Measurements from ENCODE around the gene ARHGEF4. TPM values are rescaled to one million over a fixed set of nuclear protein-coding genes. Genes with fewer than 3 reads are reported as not detected.

The ARHGEF4 gene
- total RNA-seq, 2 experiments from 2014 or later: 4.2 to 4.3 TPM

DNA sequence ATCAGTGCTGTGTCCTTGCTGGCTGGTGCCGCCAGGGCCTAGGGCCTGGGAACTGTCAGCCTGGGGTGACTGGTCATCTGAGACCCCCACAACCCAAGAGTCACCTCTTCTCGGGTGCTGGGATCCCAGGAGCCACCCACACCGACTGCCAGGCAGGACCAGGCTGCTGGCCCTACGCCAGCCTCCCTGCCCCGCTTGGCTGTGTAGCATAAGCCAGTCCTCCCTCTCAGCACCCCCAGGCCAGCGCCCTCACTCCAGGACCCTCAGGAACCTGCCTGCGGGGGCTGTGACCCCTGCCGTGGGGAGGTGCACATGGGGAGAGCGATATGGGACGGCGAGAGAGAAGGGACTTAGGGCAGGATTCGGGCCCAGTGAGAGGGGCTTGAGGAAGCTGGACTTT, 9.5 kb downstream of the ARHGEF4 start:
- intact Hi-C loops (cut with micrococcal nuclease): no loop called here
- Mint-ChIP-seq H3K4me1 (ENCODE audit: low read depth) (no peaks in the 10 kb centered on the region), H3K27ac (no peak overlapping the region), H3K9me3 (no peaks in the 10 kb centered on the region), H3K36me3 (ENCODE audit: low read depth) (no peaks in the 10 kb centered on the region), H3K27me3 (peaks cover 2% of the 10 kb centered on the region), H3K4me3 (no peak overlapping the region)
- CTCF ChIA-PET: no interaction called here
- POLR2A ChIA-PET: no interaction called here
- ATAC-seq: no peak
- TF ChIP-seq, protein P1, sequence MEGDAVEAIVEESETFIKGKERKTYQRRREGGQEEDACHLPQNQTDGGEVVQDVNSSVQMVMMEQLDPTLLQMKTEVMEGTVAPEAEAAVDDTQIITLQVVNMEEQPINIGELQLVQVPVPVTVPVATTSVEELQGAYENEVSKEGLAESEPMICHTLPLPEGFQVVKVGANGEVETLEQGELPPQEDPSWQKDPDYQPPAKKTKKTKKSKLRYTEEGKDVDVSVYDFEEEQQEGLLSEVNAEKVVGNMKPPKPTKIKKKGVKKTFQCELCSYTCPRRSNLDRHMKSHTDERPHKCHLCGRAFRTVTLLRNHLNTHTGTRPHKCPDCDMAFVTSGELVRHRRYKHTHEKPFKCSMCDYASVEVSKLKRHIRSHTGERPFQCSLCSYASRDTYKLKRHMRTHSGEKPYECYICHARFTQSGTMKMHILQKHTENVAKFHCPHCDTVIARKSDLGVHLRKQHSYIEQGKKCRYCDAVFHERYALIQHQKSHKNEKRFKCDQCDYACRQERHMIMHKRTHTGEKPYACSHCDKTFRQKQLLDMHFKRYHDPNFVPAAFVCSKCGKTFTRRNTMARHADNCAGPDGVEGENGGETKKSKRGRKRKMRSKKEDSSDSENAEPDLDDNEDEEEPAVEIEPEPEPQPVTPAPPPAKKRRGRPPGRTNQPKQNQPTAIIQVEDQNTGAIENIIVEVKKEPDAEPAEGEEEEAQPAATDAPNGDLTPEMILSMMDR (IDR thresholded peaks at IDR 0.05): no peak
- no peak for DNase-seq

DNA sequence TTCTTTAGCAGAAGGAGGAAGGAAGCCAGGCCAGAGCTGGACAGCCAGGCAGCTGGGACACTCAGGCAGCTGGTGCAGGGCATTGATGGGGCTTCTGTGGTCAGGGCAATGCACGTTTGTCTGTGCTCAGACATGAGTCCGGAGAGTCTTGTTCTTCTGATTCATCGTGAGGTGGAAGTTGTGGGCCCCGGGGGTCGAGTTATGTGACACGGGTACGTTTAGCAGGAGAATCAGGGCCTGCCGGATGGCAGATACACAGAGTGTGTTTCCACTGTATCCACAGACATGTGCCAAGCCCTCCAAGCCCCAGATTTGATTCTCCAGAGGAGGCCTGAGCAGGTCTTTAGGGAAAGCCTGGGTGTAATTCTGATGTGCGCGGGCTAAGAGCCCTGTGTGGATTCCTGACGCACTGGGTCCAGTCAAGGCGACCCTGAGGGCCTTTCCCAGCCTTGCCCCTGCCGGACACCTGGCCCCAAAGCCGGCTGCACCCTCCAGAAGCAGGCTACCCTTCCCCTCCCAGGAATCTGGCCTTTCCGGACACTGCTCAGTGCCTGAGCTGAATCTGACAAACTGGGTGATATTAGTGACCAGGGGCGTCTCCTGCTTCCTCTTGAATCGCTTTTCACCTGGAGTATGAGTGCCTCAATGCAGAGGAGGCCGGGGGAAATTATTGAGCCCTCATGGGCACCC, 10.1 kb downstream of the ARHGEF4 start:
- ChIA-PET POLR2A (no interaction called here), CTCF (no interaction called here)
- no peak for ATAC-seq
- TF ChIP-seq, protein P1 (IDR thresholded peaks at IDR 0.05): no peak
- Mint-ChIP-seq H3K27me3 (no peaks in the 10 kb centered on the region), H3K4me3 (no peak overlapping the region), H3K27ac (no peak overlapping the region), H3K9me3 (no peaks in the 10 kb centered on the region), H3K36me3 (ENCODE audit: low read depth) (no peaks in the 10 kb centered on the region), H3K4me1 (ENCODE audit: low read depth) (no peaks in the 10 kb centered on the region)
- DNase-seq: no peak
- intact Hi-C loops (cut with micrococcal nuclease): no loop called here

DNA sequence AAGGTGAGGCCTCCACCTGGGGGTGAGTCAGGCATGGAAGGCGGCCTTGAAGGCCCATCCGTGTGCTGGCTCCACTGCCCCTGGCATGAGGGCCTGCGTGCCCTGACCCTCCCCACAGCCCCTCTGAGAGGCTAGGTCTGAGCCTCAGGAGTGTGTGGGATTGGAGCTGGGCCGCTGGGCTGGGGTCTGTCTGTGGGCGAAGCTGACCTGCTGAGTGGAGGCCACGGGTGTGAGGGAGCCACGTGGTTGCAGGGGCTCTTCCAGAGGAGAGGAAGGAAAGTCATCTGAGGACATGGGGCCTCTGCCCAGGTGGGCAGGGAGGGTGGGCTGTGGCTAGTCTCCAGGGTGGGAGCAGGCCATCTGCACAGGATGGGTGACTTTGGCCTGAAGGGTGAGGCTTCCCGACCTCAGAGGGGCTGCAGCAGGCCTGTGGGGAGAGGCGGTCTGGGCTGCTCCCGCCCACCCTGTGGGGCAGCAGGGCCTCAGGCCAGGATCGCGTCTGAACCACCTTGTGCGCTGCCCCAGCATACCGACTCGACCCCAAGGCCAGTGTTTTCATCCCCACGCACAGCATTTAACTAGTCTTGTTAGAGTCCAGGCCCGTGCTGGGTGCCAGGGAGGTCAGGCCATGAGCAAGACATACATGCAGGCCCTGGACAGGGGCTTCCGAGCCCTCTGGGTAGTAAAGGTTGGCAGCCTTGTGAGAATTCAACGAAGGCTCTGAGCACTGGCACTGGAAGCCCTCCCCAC, 11.2 kb downstream of the ARHGEF4 start:
- CTCF ChIA-PET: no interaction called here
- Mint-ChIP-seq H3K27me3 (no peaks in the 10 kb centered on the region), H3K4me3 (no peak overlapping the region), H3K36me3 (ENCODE audit: low read depth) (no peaks in the 10 kb centered on the region), H3K9me3 (no peaks in the 10 kb centered on the region), H3K27ac (no peak overlapping the region), H3K4me1 (ENCODE audit: low read depth) (no peaks in the 10 kb centered on the region)
- POLR2A ChIA-PET: interaction anchor here (0.5 kb wide), 1 partner anchor 18 kb away, joined by 3 read pairs; no protein-coding TSS in a partner anchor
- intact Hi-C loops (cut with micrococcal nuclease): no loop called here
- TF ChIP-seq, protein P1 (IDR thresholded peaks at IDR 0.05): no peak
- DNase-seq (no peak), ATAC-seq (no peak)

DNA sequence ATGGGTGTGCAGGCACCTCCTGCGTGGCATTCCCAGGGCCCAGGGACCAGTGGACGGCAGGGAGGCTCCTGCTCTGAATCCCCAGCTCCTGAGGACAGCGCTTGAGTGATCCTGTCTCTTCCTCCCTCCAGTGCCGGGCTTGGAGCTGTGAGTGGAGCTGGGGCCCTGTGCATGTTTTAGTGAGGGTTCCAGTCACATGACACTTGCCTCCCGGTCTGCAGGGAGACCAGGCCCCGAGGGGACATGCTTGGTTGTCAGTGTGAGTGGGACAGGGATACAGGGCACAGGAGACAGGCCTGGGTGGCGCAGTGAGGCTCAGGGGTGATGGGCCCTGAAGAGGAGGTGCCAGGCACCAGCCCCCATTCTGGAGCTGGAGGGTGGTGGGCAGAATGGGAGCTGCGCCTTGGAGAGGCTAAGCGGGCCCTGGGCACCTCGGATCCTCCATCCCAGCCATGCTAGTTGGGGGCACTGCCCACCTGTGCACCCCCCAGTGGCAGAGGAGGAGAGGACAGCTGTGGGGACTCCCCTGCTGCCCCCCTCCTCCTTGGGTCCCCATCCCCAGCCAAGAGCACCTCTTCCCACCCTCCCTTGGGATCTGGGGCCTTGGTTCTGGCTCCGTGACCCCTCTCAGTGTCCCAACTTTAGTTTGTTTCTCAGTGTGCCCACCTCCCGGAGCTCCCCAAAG, 12.0 kb downstream of the ARHGEF4 start:
- ATAC-seq (no peak), DNase-seq (no peak)
- Mint-ChIP-seq H3K4me3 (no peak overlapping the region), H3K27me3 (no peaks in the 10 kb centered on the region), H3K27ac (no peak overlapping the region), H3K9me3 (no peaks in the 10 kb centered on the region), H3K36me3 (ENCODE audit: low read depth) (no peaks in the 10 kb centered on the region), H3K4me1 (ENCODE audit: low read depth) (no peaks in the 10 kb centered on the region)
- TF ChIP-seq, protein P1 (IDR thresholded peaks at IDR 0.05): no peak
- intact Hi-C loops (cut with micrococcal nuclease): no loop called here
- ChIA-PET CTCF (interaction anchor here (0.7 to 1.0 kb wide), 2 partner anchors 25 to 28 kb away, joined by 3 read pairs; no protein-coding TSS in a partner anchor), POLR2A (no interaction called here)

Data from activated CD8-positive, alpha-beta T cell treated with anti-CD3 and anti-CD28 coated beads for 36 hours (primary cell).